ENCODE data around the gene GPR78. TPM values are rescaled to one million over a fixed set of nuclear protein-coding genes. Genes with fewer than 3 reads are reported as not detected.

Gene GPR78
- total RNA-seq, 4 donors from 2014 or later: not detected

- Histone ChIP-seq H3K4me1 (peaks cover 5% of the 10 kb centered on the region), H3K27ac (no peak overlapping the region), H3K4me3 (no peak overlapping the region), H3K36me3 (no peaks in the 10 kb centered on the region), H3K27me3 (peaks cover 5% of the 10 kb centered on the region), H3K9me3 (no peaks in the 10 kb centered on the region)
- TF ChIP-seq POLR2AphosphoS5 (IDR thresholded peaks at IDR 0.05): no peak
- no peak for TF ChIP-seq CTCF (IDR thresholded peaks at IDR 0.05)
- no peak for TF ChIP-seq EP300 (IDR thresholded peaks at IDR 0.05)
- TF ChIP-seq POLR2A (IDR thresholded peaks at IDR 0.05): no peak
- 85% methylated on average over 13 of the region's 13 CpGs for WGBS
- no peak for DNase-seq (ENCODE audit: low spot score in 2 of 2)
Measured at GRCh38 chr4:8600266-8600665, 20.1 kb downstream of the GPR78 start.

- no peak overlapping the region for H3K4me3 ChIP-seq
- no peak for DNase-seq (ENCODE audit: low spot score in 2 of 2)
- H3K4me1 ChIP-seq: peaks cover 1% of the 10 kb centered on the region
- TF ChIP-seq POLR2AphosphoS5 (IDR thresholded peaks at IDR 0.05) (no peak), CTCF (IDR thresholded peaks at IDR 0.05) (no peak), EP300 (IDR thresholded peaks at IDR 0.05) (no peak), POLR2A (IDR thresholded peaks at IDR 0.05) (no peak)
- 82% methylated on average over 3 of the region's 12 CpGs for WGBS
- no peaks in the 10 kb centered on the region for H3K36me3 ChIP-seq
- H3K27me3 ChIP-seq: peaks cover 4% of the 10 kb centered on the region
- H3K9me3 ChIP-seq: no peaks in the 10 kb centered on the region
- no peak overlapping the region for H3K27ac ChIP-seq
Measured at GRCh38 chr4:8600686-8601085, 20.5 kb downstream of the GPR78 start.

GRCh38 chr4:8601086-8601485 is 20.9 kb downstream of the GPR78 start:
- Histone ChIP-seq H3K27me3 (peaks cover 4% of the 10 kb centered on the region), H3K4me1 (no peaks in the 10 kb centered on the region), H3K4me3 (no peak overlapping the region), H3K27ac (no peak overlapping the region), H3K36me3 (no peaks in the 10 kb centered on the region), H3K9me3 (no peaks in the 10 kb centered on the region)
- no peak for DNase-seq (ENCODE audit: low spot score in 2 of 2)
- TF ChIP-seq POLR2A (IDR thresholded peaks at IDR 0.05): no peak
- TF ChIP-seq POLR2AphosphoS5 (IDR thresholded peaks at IDR 0.05): no peak
- no peak for TF ChIP-seq EP300 (IDR thresholded peaks at IDR 0.05)
- TF ChIP-seq CTCF (IDR thresholded peaks at IDR 0.05): no peak
- WGBS: 93% methylated on average over 21 of the region's 23 CpGs

GRCh38 chr4:8601556-8601955 is 21.4 kb downstream of the GPR78 start:
- 61% methylated on average over 3 of the region's 10 CpGs for WGBS
- Histone ChIP-seq H3K4me1 (no peaks in the 10 kb centered on the region), H3K36me3 (no peaks in the 10 kb centered on the region), H3K27me3 (peaks cover 4% of the 10 kb centered on the region), H3K9me3 (no peaks in the 10 kb centered on the region), H3K4me3 (no peak overlapping the region), H3K27ac (no peak overlapping the region)
- DNase-seq (ENCODE audit: low spot score in 2 of 2): no peak
- TF ChIP-seq POLR2AphosphoS5 (IDR thresholded peaks at IDR 0.05) (no peak), CTCF (IDR thresholded peaks at IDR 0.05) (no peak), EP300 (IDR thresholded peaks at IDR 0.05) (no peak), POLR2A (IDR thresholded peaks at IDR 0.05) (no peak)

- no peak for DNase-seq (ENCODE audit: low spot score in 2 of 2)
- Histone ChIP-seq H3K36me3 (no peaks in the 10 kb centered on the region), H3K27ac (no peak overlapping the region), H3K4me3 (no peak overlapping the region), H3K9me3 (no peaks in the 10 kb centered on the region), H3K27me3 (peaks cover 15% of the 10 kb centered on the region), H3K4me1 (peaks cover 4% of the 10 kb centered on the region)
- TF ChIP-seq POLR2A (IDR thresholded peaks at IDR 0.05) (no peak), EP300 (IDR thresholded peaks at IDR 0.05) (no peak), POLR2AphosphoS5 (IDR thresholded peaks at IDR 0.05) (no peak), CTCF (IDR thresholded peaks at IDR 0.05) (no peak)
- WGBS: 56% methylated on average over 10 of the region's 19 CpGs
Measured at GRCh38 chr4:8602686-8603430, 22.7 kb downstream of the GPR78 start.

All from suprapubic skin (tissue), 4 donors.